K562 (cell line): ENCODE results near the gene SARS1. TPM values are rescaled to one million over a fixed set of nuclear protein-coding genes. Genes with fewer than 3 reads are reported as not detected.

ENCODE experiments used
- ATAC-seq: fragments of 200-7000 bp; cut with Tn5 transposase; 3 replicates; pipeline ENCODE4 v1.9.1; 2020; ENCODE audit warnings: moderate library complexity
- BruUV-seq: library from RNA; stranded (reverse); fragments of 400-500 nt; replicated peaks from 2 replicates; lab custom pipeline; 2021; lab: Mats Ljungman, UMichigan
- CTCF ChIA-PET: fragments of 300-600 bp; formaldehyde crosslinking; extraction: SDS; loops from one replicate; lab custom pipeline; 2021; ENCODE audit warnings: low intra/inter-chr PET ratio; lab: Yijun Ruan, JAX
- POLR2A ChIA-PET: fragments of 300-600, 350-650 bp; sonication (Branson Sonifier 250); formaldehyde crosslinking; extraction: SDS; loops from one replicate; lab custom pipeline; 2021; ENCODE audit warnings: antibody characterized with exemption, inconsistent platforms; lab: Yijun Ruan, JAX
- DNase-seq, 4 experiments: peaks; one replicate each; pipeline versions ENCODE4 v3.0.0 to v3.0.0-alpha.2; 2011 to 2018; ENCODE audit warnings: low spot score in 3 of 4, mixed read lengths in 3 of 4; ENCODE audit errors: extremely low read depth in 1 of 4
- FAIRE-seq: peaks from 2 replicates; lab custom pipeline; 2011; peaks lifted over from hg19 to GRCh38; lab: Jason Lieb, UNC
- H2AFZ ChIP-seq: 2 replicates; pipeline ENCODE4 v1.6.0; 2011; ENCODE audit warnings: low read depth, low read length, control low read depth, inconsistent platforms
- H3K27ac ChIP-seq: fragments of 200-600 bp; 3 replicates; pipeline ENCODE4 v1.8.0; 2011; ENCODE audit warnings: low read depth, mild to moderate bottlenecking, control low read depth, inconsistent platforms, low read length, moderate library complexity, mixed read lengths; ENCODE audit errors: extremely low read depth
- H3K27me3 ChIP-seq, 2 experiments: fragments of 300-600 bp in 1 of 2; 2 replicates in 1 of 2; 3 replicates in 1 of 2; pipeline versions ENCODE4 v1.6.0 to v1.8.0; 2011; ENCODE audit warnings: inconsistent platforms in 2 of 2, low read length in 2 of 2, mild to moderate bottlenecking in 1 of 2, mixed read lengths in 1 of 2, moderate library complexity in 1 of 2; ENCODE audit not compliant: control insufficient read depth in 2 of 2, insufficient read depth in 2 of 2
- H3K36me3 ChIP-seq: fragments of 300-600 bp; 3 replicates; pipeline ENCODE4 v1.8.0; 2011; ENCODE audit warnings: mild to moderate bottlenecking, low read length, inconsistent platforms; ENCODE audit not compliant: control insufficient read depth, insufficient read depth
- H3K4me1 ChIP-seq, 2 experiments: fragments of 200-600 bp in 1 of 2; replicated peaks in 1 of 2; 2 replicates in 1 of 2; 3 replicates in 1 of 2; pipeline versions ENCODE4 v1.5.1 to v1.8.0; 2011; ENCODE audit warnings: inconsistent platforms in 2 of 2, low read length in 2 of 2, mild to moderate bottlenecking in 1 of 2, mixed read lengths in 1 of 2, moderate library complexity in 1 of 2; ENCODE audit not compliant: control insufficient read depth in 2 of 2, insufficient read depth in 2 of 2
- H3K4me2 ChIP-seq: 2 replicates; pipeline ENCODE4 v1.6.1; 2011; ENCODE audit warnings: low read length, control low read depth, inconsistent platforms, mixed read lengths; ENCODE audit not compliant: insufficient read depth
- H3K4me3 ChIP-seq: fragments of 200-600 bp; sonication (generic), shearing (Covaris generic); 2 replicates; pipeline ENCODE4 v1.5.1; 2016; ENCODE audit warnings: control low read depth, inconsistent platforms
- H3K79me2 ChIP-seq: fragments of 200-600 bp; 3 replicates; pipeline ENCODE4 v1.8.0; 2011; ENCODE audit warnings: low read length, inconsistent platforms; ENCODE audit not compliant: control insufficient read depth, insufficient read depth
- H3K9ac ChIP-seq, 2 experiments: 2 replicates each; pipeline versions ENCODE4 v1.6.0 to v1.6.1; 2011; ENCODE audit warnings: low read depth in 2 of 2, low read length in 2 of 2, control low read depth in 1 of 2, inconsistent platforms in 1 of 2, mild to moderate bottlenecking in 1 of 2, mixed read lengths in 1 of 2; ENCODE audit not compliant: insufficient read depth in 1 of 2
- H3K9me1 ChIP-seq: one replicate; pipeline ENCODE4 v1.6.0; 2011; ENCODE audit warnings: inconsistent platforms, mild to moderate bottlenecking, low read length, moderate library complexity; ENCODE audit not compliant: control insufficient read depth, insufficient read depth
- H3K9me3 ChIP-seq: replicated peaks from 2 replicates; pipeline ENCODE4 v1.5.1; 2011; ENCODE audit warnings: low read depth, low read length, inconsistent platforms; ENCODE audit not compliant: control insufficient read depth, insufficient read depth
- H4K20me1 ChIP-seq: replicated peaks from 2 replicates; pipeline ENCODE4 v1.6.1; 2011; ENCODE audit warnings: low read length, inconsistent platforms, mixed read lengths; ENCODE audit not compliant: control insufficient read depth, insufficient read depth
- NCOA1 ChIP-seq: fragments of 450-650 bp; IDR thresholded peaks from 2 replicates; pipeline ENCODE4 v1.6.1; 2016; ENCODE audit warnings: low read depth
- NFIC ChIP-seq: fragments of 450-650 bp; IDR thresholded peaks from 2 replicates; pipeline ENCODE4 v1.6.1; 2017; ENCODE audit warnings: mild to moderate bottlenecking, inconsistent platforms
- ZNF586 ChIP-seq: fragments of 450-650 bp; formaldehyde crosslinking; conservative IDR thresholded peaks from 2 replicates; pipeline ENCODE4 v1.4.0; 2020; ENCODE audit warnings: mild to moderate bottlenecking, moderate library complexity
- ZNF717 ChIP-seq: fragments of 250-450 bp; sonication (Bioruptor Pico); IDR thresholded peaks from 2 replicates; pipeline ENCODE4 v1.5.0; 2021
- WGBS: fragments of 100-300 bp; shearing (Covaris generic); methylation state at CpG from one replicate; pipeline ENCODE4 v1.1.6; 2016; ENCODE audit warnings: low coverage, mixed read lengths; ENCODE audit not compliant: insufficient coverage; ENCODE audit errors: missing lambda C conversion rate; 5-methylcytosine and 5-hydroxymethylcytosine counted together
- in situ Hi-C: fragments of 300-500 bp; cut with MboI; formaldehyde crosslinking; loops from 4 replicates; pipeline ENCODE4 v1.15.0; 2018; ENCODE audit warnings: inconsistent platforms, mixed read lengths
- intact Hi-C: fragments of 100-400 bp; cut with micrococcal nuclease; formaldehyde crosslinking; loops from 2 replicates; pipeline ENCODE4 v1.14.2; 2022
- polyA plus RNA-seq, 8 experiments: library from polyadenylated mRNA; depleted of rRNA in 4 of 8; stranded (reverse) in 5 of 8; unstranded in 3 of 8; fragments of >200 nt; fragmentation: Nextera tagmentation in 2 of 8; fragmentation: Illumina TruSeq in 1 of 8; extraction: Ambion mirVana in 2 of 8; extraction: Trizol in 1 of 8; gene quantifications; 2 replicates each; pipeline versions ENCODE4 v1.2.1 to v1.2.3, GENCODE V29; 2011 to 2014; ENCODE audit warnings: inconsistent platforms in 1 of 8, missing spikeins in 1 of 8
- total RNA-seq, 7 experiments: library from RNA; depleted of rRNA in 6 of 7; stranded (reverse); fragments of >200 nt in 6 of 7; fragmentation: Illumina TruSeq in 2 of 7; extraction: Trizol in 2 of 7; gene quantifications; 2 replicates each; pipeline versions ENCODE4 v1.2.1 to v1.2.3, GENCODE V29; 2011 to 2021; ENCODE audit warnings: low replicate concordance in 1 of 7
- TF ChIP-seq, protein P1 (sequence below), 2 experiments: fragments of 450-650 bp; IDR thresholded peaks; 2 replicates each; pipeline ENCODE4 v1.6.1; 2016
- TF ChIP-seq, protein P2 (sequence below): sonication (generic); IDR thresholded peaks from 2 replicates; pipeline ENCODE4 v1.6.1; 2016

SARS1 gene
- total and polyA plus RNA-seq, 9 of the 15 experiments (the other 6 are each of a cell fraction or from before 2014, with no cell fraction given): 221 to 623 (median 254) TPM

DNA sequence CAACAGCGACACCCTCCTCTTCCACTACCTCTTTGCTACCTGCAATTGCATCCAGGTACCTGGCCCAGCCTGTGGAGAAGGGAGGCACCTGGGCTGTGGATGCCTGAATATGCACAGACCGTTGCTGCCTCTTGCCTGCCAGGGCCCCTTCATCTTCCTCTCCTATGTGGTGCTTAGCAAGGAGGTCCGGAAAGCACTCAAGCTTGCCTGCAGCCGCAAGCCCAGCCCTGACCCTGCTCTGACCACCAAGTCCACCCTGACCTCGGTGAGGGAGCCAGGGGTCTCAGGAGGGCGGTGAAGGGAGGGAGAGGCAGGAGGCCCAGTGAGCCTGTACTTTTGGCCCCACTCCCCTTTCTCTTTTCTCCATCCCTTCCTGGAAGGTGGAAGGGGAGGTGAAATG, 57.7 kb downstream of the SARS1 start:
- Histone ChIP-seq H3K27me3 (no peaks in the 10 kb centered on the region), H3K79me2 (no peaks in the 10 kb centered on the region), H3K4me1 (peaks cover 24 to 60% of the 10 kb centered on the region in 2 experiments), H3K9me3 (no peaks in the 10 kb centered on the region), H3K9ac (peak overlapping the region in 1 of 2 experiments; percentile 5; a peak in 2 of 4 replicates), H3K27ac (no peak overlapping the region), H2AFZ (no peak overlapping the region), H3K9me1 (no peaks in the 10 kb centered on the region), H4K20me1 (no peaks in the 10 kb centered on the region), H3K4me3 (no peak overlapping the region), H3K4me2 (no peak overlapping the region), H3K36me3 (peaks cover 39% of the 10 kb centered on the region; the same call in 2 of the 3 replicates)
- BruUV-seq: no TSS peak
- CTCF ChIA-PET: no interaction called here
- DNase-seq: no peak
- 79% methylated on average over 6 of the region's 6 CpGs for WGBS
- TF ChIP-seq, protein P1, sequence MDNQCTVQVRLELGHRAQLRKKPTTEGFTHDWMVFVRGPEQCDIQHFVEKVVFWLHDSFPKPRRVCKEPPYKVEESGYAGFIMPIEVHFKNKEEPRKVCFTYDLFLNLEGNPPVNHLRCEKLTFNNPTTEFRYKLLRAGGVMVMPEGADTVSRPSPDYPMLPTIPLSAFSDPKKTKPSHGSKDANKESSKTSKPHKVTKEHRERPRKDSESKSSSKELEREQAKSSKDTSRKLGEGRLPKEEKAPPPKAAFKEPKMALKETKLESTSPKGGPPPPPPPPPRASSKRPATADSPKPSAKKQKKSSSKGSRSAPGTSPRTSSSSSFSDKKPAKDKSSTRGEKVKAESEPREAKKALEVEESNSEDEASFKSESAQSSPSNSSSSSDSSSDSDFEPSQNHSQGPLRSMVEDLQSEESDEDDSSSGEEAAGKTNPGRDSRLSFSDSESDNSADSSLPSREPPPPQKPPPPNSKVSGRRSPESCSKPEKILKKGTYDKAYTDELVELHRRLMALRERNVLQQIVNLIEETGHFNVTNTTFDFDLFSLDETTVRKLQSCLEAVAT (IDR thresholded peaks at IDR 0.05): no peak
- no peak for TF ChIP-seq ZNF717 (CRISPR knock-in tag)
- POLR2A ChIA-PET: interaction anchor here (1.0 kb wide), 1 partner anchor 12 kb away, joined by 3 read pairs; the partner anchor contains the start of gene PSRC1
- ATAC-seq: no peak
- in situ Hi-C loops: no loop called here
- intact Hi-C loops: no loop called here
- no peak for FAIRE-seq

DNA sequence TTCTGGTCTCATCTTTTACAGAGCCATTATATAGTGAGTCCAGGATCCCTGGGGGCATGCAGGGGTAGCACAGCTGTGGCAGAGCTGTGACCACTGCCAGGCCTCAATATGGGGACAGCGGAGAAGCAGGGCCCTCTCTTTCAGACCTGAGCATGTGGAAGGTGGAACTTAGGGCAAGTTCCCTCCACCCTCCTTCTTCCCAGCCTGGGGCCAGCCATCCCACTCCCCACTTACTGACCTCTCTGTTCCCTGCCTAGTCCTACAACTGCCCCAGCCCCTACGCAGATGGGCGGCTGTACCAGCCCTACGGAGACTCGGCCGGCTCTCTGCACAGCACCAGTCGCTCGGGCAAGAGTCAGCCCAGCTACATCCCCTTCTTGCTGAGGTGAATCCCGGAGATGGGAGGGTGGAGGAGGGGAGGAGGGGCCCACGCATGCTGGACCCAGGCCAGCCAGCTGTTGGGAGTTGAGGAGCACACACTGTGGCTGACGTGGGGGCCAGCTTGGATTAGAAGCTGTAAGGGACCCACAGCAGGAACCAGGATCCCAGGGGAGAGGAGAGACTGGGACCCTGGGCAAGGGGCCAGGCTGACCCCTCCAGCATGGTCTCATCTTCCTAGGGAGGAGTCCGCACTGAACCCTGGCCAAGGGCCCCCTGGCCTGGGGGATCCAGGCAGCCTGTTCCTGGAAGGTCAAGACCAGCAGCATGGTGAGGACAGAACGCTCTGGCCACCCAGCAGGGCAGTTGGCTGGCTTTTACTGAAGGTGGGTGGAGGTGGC, 58.5 kb downstream of the SARS1 start:
- peaks cover 39% of the 10 kb centered on the region; the same call in 2 of the 3 replicates for H3K36me3 ChIP-seq
- no peak for ATAC-seq
- H3K4me2 ChIP-seq: no peak overlapping the region
- H3K4me3 ChIP-seq: no peak overlapping the region
- no peaks in the 10 kb centered on the region for H3K9me1 ChIP-seq
- no peak for DNase-seq
- no peaks in the 10 kb centered on the region for H3K9me3 ChIP-seq
- FAIRE-seq: no peak
- H2AFZ ChIP-seq: no peak overlapping the region
- ChIA-PET POLR2A (no interaction called here), CTCF (no interaction called here)
- no peaks in the 10 kb centered on the region for H3K79me2 ChIP-seq
- in situ Hi-C loops: no loop called here
- no peak overlapping the region for H3K27ac ChIP-seq
- H3K27me3 ChIP-seq: no peaks in the 10 kb centered on the region
- intact Hi-C loops: no loop called here
- peak overlapping the region in 1 of 2 experiments; percentile 76; a peak in 2 of 4 replicates for H3K9ac ChIP-seq
- no TSS peak for BruUV-seq
- H3K4me1 ChIP-seq: peaks cover 28 to 66% of the 10 kb centered on the region in 2 experiments
- H4K20me1 ChIP-seq: no peaks in the 10 kb centered on the region
- 91% methylated on average over 10 of the region's 13 CpGs for WGBS
- TF ChIP-seq NCOA1 (no peak), NFIC (peak; percentile 33; the same call in 1 of the 2 replicates), ZNF586 (CRISPR knock-in tag) (no peak)
- TF ChIP-seq, protein P2, sequence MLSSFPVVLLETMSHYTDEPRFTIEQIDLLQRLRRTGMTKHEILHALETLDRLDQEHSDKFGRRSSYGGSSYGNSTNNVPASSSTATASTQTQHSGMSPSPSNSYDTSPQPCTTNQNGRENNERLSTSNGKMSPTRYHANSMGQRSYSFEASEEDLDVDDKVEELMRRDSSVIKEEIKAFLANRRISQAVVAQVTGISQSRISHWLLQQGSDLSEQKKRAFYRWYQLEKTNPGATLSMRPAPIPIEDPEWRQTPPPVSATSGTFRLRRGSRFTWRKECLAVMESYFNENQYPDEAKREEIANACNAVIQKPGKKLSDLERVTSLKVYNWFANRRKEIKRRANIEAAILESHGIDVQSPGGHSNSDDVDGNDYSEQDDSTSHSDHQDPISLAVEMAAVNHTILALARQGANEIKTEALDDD: no peak
- TF ChIP-seq, all 486 proteins: peak for 1
